GM21737 (cell line): Measurements from ENCODE around the gene PEMT.

Experiments used
- ATAC-seq: cut with Tn5 transposase; IDR thresholded peaks from one replicate; pipeline ENCODE4 v1.9.1; 2021; ENCODE audit warnings: mild to moderate bottlenecking, moderate library complexity; ENCODE audit not compliant: unreplicated experiment

PEMT gene

DNA sequence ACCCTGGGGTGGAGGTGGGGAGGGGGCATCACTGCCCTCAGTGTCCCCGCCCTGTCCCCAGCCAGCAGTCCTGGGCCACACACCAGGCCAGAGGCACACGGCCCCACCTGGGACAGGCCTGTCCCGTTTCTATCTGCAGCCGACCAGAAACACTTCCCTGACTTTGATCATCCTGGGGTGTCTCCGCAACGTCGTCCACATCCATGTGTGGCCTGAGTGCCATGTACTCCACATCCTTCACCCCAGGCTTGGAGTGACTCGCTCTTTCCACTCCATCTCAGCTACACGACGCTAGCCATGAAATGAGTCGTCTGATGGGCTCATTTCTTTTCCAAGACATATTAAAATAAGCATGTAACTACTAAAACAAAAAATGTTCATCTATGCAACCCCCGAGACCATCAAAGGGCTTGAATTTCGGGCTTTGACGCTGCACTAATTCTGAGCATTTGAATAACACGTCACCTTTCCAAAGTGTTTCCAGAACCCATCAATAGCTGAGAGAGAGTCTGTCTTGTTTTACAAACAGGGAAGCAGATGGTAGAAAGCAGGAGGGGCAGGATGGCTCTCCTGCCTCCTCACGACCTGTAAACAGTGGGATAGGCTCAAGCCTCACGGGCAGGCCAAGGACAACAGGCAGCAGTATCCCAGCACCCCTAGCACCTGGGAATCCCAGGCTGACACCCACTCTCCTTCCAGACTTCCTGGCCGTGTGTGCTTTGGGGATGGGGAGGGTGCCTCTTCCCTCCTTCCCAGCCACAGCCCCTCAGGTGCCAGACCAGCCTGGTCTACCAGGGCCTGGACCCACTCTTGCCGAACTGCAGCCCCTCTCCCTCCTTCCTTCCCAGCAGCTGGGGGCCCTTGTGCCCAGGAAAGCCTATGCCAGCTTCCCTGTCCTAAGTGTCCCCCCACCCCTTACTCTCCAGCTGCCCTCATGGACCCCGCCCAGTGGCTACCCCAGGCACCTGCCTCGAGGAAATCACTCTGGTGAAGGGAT lies 75.3 kb downstream of the PEMT start:
- ATAC-seq, result no peak

- no peak for ATAC-seq
These were observed 76.2 kb downstream of the PEMT start for GRCh38 chr17:17514993-17515933.

DNA sequence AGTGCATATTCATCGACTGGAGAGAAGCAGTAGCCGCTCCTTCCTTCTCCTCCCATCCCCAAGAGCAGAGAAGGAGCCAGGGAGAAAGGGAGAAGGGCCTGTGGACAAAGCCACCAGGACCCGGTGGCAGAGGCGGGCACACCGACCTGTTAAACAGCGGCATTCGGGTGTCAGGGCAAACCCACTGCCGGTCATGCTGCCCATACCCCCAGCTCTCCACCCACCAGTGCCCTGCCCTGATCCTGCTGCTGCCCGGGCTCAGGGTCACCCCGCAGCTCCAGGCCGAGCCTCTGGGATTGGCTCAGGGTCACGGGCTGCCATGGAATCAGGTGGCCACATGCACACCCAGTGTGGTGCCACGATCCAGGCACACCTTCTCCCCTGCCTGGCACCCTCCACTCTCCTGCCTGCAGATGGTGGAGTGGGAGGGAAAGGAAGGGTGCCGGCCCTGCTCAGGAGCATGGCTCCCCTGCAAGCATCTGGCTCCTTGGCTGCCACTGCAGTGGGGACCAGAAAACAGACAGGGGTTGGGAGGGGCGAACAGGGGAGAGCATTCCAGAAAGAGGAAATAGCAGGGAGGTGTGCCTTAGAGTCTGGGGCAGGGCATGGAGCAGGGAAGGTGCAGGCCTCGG lies 77.0 kb downstream of the PEMT start:
- ATAC-seq, result no peak

- ATAC-seq, result no peak
These were observed 77.9 kb downstream of the PEMT start for GRCh38 chr17:17513626-17514025.

DNA sequence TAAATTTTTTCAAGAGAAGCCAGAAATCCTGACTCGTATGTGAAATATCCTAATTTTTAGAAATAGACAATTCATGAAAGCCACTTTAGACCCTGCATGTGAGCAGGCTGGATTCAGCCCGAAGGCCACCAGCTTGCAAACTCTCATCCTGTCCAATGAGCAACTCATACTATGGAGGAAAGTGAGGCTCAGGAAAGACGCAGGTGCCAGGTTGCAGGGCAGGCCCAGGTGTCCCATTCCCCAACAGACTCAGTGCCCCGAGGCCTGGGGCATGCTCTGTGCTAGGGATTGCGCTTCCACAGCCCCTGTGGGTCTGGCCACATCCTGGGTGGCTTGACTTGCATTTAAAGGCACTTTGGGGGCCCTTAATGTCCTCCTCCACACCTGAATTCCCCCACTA lies 78.6 kb downstream of the PEMT start:
- no peak for ATAC-seq

DNA sequence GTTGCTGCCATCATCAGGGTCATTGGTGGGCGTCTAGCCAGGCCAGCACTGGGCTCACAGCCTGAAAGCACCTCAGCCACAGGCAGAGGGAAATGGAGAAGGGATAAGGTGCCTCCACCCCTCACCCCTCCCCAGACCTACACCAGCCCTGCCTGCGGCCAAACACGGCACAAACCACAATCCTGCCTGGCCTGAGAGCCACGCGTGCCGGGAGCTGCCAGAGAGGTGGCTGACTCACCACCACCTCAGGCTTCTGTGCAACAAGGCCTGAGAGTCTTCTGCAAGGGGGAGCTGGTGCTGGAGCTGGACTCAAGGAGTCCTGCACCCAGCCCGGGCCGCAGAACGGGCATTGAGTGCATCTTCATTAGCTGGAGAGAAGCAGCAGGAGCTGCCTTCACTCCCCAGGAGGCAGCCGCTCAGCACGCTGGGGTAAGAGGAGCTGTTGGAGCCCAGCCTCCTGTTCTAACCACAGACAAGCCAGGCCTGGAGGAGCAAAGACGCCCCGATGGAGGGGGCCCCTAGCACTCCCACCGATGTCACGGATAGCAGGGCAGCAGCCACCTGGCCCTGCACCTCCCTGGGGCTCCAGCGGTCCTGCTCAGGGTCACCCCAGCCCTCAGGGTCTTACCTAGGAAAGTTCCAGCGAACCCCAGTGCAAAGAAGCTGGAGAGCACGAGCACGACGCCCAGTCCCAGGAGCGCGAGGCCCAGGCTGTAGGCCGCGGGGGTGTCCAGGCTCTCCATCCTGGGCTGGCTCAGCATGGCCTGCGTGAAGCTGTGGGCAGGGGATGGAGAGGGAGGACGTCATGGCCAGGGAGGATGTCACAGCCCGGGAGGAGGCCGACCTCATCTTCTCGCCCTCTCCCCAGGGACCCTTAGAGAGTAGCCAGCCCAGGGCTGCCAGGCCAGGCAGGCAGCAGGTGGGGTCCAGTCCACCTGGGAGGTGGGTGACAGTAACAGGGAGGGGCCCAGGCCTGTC lies 79.3 kb downstream of the PEMT start:
- no peak for ATAC-seq

GRCh38 chr17:17511293-17511741 lies 80.2 kb downstream of the PEMT start:
- no peak for ATAC-seq

DNA sequence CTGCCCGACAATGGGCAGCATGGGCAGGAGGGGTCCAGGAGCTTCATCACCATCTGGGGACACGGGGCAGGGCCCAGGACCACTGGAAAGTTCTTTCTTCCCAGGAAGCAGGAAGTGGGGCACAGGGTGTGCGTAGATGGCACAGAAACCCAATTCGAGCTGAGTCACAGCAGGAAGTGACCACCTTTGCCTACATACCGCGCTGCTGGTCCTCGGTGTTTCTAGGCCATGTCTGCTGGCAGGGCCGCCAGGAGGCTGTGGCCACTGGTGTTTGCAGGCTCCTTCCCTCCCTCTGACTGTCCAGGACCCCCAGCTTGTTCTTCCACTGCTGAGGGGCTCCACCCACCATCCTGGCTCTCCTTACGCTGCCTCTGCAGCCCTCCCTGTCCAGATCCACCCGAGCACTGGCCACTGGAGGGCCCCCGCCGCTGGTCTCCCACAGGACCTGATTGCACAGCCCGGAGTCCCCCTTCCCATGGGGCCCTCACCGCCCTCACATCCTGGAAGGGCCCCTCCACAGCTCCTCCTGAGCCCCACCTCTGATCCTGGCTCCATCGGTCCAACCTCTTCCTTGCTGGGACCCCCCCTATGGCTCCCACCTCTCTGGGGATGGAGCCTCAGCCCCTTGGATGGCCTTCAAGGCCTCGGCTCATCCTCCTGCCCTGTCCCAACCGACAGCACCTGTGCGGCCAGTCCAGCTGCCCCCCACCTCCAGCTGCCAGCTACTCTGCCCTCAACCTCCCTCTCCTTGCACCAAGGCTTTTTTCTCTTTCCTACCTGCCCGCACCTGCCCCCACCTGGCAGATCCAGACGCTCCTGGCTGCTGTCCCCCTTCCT lies 80.8 kb downstream of the PEMT start:
- ATAC-seq, result no peak

DNA sequence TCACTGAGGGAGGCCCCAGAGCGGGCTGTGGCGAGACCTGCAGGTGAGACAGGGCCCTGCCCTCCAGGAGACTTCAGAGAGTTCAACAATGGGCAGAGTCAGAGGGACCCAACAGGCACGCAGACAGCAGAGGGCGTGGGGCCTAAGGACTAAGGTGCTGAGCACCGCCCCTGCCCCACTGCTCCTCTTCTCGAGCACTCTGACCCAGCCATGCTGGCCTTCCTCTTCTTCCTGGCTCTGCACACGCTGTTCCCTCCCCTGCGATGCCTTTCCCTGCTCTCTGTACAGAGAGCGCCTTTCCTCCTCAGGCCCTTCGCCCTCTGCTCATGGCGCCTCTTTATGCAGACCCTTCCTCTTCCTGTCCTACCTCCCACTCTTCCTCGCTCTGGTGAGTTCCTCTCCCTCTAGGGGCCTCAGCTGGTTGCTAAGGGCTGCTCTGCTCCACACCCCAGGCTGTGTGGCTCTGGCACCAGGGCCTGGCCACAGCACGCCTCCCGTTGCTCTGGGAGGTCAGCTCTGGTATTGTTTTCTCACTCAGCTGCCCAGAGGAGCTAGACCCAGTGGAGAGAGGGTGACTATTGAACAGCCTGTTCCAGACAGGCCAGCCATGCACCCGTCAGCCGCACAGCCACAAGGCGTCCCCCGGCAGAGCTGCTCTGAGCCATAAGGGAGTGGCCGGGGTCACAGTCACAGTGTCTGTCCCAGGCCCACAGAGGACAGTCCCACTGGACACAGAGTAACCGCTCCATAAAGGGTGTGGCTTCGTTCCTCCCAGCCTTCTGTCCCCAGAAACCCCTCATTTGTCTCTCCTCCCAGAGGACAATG lies 81.7 kb downstream of the PEMT start:
- no peak for ATAC-seq

GRCh38 chr17:17508646-17509591 lies 82.6 kb downstream of the PEMT start:
- ATAC-seq, result no peak

DNA sequence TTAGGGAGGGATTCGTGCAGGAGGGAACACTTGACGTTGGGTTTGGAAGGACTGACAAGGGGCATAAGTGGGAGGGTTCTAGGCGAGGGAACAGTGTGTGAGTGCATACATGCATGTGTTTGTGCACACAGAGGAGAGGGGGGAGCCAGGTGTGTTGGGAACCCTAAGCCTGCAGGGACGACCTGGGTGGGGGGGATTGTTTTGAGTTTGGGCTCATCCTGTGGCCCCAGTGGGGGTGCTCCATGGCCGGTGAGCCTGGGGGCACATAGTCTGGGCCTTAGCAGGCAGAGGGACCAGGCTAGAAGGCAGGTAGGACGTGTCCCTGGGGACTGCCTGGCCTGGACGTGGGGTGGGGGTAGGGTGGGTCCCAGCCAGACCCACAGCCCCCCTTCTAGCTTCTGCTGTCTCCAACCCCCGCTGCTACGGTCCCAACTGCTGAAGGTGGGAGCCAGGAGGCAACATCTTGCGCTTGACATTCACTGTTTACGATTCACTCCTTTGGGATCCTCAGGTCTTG lies 83.4 kb downstream of the PEMT start:
- ATAC-seq, result no peak

DNA sequence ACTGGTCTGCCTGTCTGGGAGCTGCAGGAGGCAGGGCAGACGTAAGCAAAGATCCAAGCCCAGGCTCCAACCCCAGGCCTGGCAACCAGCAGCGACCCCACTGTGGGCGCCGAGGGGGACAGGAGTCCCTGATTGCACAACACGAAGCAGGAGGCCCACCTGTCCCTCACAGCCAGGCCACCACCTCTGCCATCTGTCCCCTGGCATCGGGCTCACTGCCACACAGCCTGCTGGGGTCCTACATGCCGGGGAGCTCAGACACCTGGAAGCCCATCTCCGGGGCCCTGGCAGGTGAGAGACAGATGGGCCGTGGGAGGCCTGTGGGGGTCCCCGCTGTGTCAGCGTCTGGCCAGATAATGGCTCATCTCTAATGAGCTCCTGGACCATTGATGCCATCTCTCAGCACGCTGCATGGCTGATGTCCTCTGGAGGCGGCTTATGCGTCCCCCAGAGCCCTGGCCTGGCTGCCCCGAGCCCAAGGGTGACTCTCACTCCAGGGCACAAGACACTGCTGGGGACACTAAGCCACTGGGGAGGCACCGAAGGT lies 84.0 kb downstream of the PEMT start:
- no peak for ATAC-seq

- no peak for ATAC-seq
These were observed 84.5 kb downstream of the PEMT start for GRCh38 chr17:17506893-17507464.

DNA sequence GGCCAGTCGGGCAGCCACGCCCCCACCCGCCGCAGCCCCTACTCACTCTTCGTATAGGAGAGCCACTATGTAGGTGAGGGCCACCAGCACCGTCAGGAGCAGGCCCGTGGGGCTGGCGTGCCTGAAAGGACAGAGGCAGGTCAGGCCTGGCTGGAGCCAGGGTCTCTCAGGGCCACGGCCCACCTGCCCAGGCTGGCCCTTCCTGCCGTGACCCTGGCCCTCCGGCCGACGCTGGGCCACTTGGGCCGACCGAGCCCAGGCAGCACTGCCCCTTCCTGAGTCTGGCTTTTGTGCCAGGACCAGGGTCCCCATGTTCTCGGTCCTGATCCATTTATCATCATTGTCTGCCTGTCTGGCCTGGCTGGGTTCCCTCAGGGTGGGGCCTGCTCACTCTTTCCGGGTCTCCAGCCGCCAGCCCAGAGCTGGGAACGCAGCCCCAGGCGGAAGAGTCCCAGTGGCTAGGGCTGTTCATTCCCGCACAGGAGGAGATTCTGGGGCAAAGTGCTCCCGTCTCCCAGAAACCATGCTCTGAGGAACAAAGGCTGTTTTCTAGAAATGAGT lies 85.2 kb downstream of the PEMT start:
- ATAC-seq, result no peak

- no peak for ATAC-seq
These were observed 85.8 kb downstream of the PEMT start for GRCh38 chr17:17505610-17506171.
